Endodermal cell (in vitro differentiated cells): ENCODE results near the gene IGSF9B. TPM values are rescaled to one million over a fixed set of nuclear protein-coding genes. Genes with fewer than 3 reads are reported as not detected.

Source experiments
- DNase-seq: peaks from one replicate; pipeline ENCODE4 v3.0.0-alpha.2; 2017
- H3K27ac ChIP-seq: 2 replicates; pipeline ENCODE4 v1.5.1; 2013; ENCODE audit warnings: mild to moderate bottlenecking, low read depth, low read length, moderate library complexity
- H3K27me3 ChIP-seq: 2 replicates; pipeline ENCODE4 v1.6.1; 2013; ENCODE audit warnings: mild to moderate bottlenecking, low read length, moderate library complexity; ENCODE audit not compliant: insufficient read depth, control insufficient read depth, poor library complexity, severe bottlenecking
- H3K36me3 ChIP-seq: 2 replicates; pipeline ENCODE4 v1.7.0; 2013; ENCODE audit warnings: mild to moderate bottlenecking, low read length, moderate library complexity; ENCODE audit not compliant: control insufficient read depth, insufficient read depth
- H3K4me1 ChIP-seq: one replicate; pipeline ENCODE4 v1.7.0; 2013; ENCODE audit warnings: low read length; ENCODE audit not compliant: control insufficient read depth, insufficient read depth
- H3K4me3 ChIP-seq: 2 replicates; pipeline ENCODE4 v1.5.1; 2013; ENCODE audit warnings: mild to moderate bottlenecking, low read length, moderate library complexity
- H3K9ac ChIP-seq: 2 replicates; pipeline ENCODE4 v1.6.1; 2013; ENCODE audit warnings: mild to moderate bottlenecking, low read length, moderate library complexity; ENCODE audit not compliant: poor library complexity, severe bottlenecking; ENCODE audit errors: extremely low read depth
- H3K9me3 ChIP-seq: 2 replicates; pipeline ENCODE4 v1.6.1; 2013; ENCODE audit warnings: mild to moderate bottlenecking, low read length, moderate library complexity; ENCODE audit not compliant: control insufficient read depth
- H3K27ac Mint-ChIP-seq: 2 replicates; pipeline ENCODE4 v1.8.0; 2020; ENCODE audit warnings: mixed read lengths
- H3K27me3 Mint-ChIP-seq: 2 replicates; pipeline ENCODE4 v1.8.0; 2021; ENCODE audit warnings: mild to moderate bottlenecking, mixed read lengths; ENCODE audit not compliant: insufficient read depth
- H3K36me3 Mint-ChIP-seq: 2 replicates; pipeline ENCODE4 v1.8.0; 2020; ENCODE audit warnings: low read depth, mixed read lengths
- H3K4me1 Mint-ChIP-seq: 2 replicates; pipeline ENCODE4 v1.8.0; 2020; ENCODE audit warnings: mixed read lengths
- H3K4me3 Mint-ChIP-seq: 2 replicates; pipeline ENCODE4 v1.8.0; 2020; ENCODE audit warnings: mild to moderate bottlenecking, moderate library complexity, mixed read lengths
- H3K9me3 Mint-ChIP-seq: 2 replicates; pipeline ENCODE4 v1.8.0; 2020; ENCODE audit warnings: mild to moderate bottlenecking, mixed read lengths
- WGBS, 2 experiments: methylation state at CpG; one replicate each; pipeline versions ENCODE4 v1.1.5 to v1.1.7; 2013; ENCODE audit warnings: missing lambda C conversion rate in 2 of 2, mixed read lengths in 1 of 2; ENCODE audit not compliant: insufficient coverage in 1 of 2, insufficient read length in 1 of 2; 5-methylcytosine and 5-hydroxymethylcytosine counted together
- total RNA-seq, 2 donors: library from RNA; stranded (reverse); fragmentation: NEBNext Ultra II Directional in 1 of 2; extraction: Animal tissue kit (Norgen Biotek cat#: 25700) in 1 of 2; gene quantifications; 2 replicates in 1 of 2; 3 replicates in 1 of 2; pipeline ENCODE4 v1.2.1, GENCODE V29; 2021
- TF ChIP-seq, protein P1 (sequence below): fragments of 200-600 bp; sonication (generic); conservative IDR thresholded peaks from 2 replicates; pipeline ENCODE4 v1.5.0; 2021; ENCODE audit warnings: antibody characterized with exemption, mild to moderate bottlenecking

Gene IGSF9B
- total RNA-seq, 2 donors from 2014 or later: 14.1 to 23.0 TPM

DNA sequence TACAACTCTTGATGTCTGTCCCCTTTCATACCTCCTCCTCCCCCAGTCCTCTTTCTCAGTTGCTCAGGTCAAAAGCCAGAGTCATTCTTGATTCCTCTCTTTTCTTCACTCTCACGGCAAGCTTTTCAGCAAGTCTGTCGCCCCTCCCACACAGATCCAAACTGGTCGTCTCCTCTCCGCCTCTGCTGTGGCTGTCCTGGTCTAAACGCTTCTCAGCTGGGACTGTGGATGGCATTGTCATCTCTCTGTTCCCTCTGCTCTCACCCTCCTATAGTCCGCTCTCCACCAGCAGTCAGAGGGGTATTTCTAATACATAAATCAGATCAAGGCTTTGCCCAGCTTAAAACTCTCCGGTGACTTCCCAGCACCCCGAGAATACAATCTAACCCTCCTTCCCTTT lies 64.6 kb downstream of the IGSF9B start:
- Histone ChIP-seq H3K27me3 (no peaks in the 10 kb centered on the region), H3K4me3 (no peak overlapping the region), H3K36me3 (no peaks in the 10 kb centered on the region), H3K9me3 (no peaks in the 10 kb centered on the region), H3K9ac (no peak overlapping the region), H3K4me1 (no peaks in the 10 kb centered on the region), H3K27ac (no peak overlapping the region)
- 82 to 83% methylated on average over 8 of the region's 8 CpGs for WGBS, 2 experiments
- Mint-ChIP-seq H3K36me3 (no peaks in the 10 kb centered on the region), H3K9me3 (no peaks in the 10 kb centered on the region), H3K4me1 (peaks cover 4% of the 10 kb centered on the region), H3K27ac (no peak overlapping the region), H3K27me3 (peaks cover 13% of the 10 kb centered on the region), H3K4me3 (no peak overlapping the region)
- DNase-seq: peak; percentile 40
- TF ChIP-seq, protein P1, sequence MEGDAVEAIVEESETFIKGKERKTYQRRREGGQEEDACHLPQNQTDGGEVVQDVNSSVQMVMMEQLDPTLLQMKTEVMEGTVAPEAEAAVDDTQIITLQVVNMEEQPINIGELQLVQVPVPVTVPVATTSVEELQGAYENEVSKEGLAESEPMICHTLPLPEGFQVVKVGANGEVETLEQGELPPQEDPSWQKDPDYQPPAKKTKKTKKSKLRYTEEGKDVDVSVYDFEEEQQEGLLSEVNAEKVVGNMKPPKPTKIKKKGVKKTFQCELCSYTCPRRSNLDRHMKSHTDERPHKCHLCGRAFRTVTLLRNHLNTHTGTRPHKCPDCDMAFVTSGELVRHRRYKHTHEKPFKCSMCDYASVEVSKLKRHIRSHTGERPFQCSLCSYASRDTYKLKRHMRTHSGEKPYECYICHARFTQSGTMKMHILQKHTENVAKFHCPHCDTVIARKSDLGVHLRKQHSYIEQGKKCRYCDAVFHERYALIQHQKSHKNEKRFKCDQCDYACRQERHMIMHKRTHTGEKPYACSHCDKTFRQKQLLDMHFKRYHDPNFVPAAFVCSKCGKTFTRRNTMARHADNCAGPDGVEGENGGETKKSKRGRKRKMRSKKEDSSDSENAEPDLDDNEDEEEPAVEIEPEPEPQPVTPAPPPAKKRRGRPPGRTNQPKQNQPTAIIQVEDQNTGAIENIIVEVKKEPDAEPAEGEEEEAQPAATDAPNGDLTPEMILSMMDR: no peak

DNA sequence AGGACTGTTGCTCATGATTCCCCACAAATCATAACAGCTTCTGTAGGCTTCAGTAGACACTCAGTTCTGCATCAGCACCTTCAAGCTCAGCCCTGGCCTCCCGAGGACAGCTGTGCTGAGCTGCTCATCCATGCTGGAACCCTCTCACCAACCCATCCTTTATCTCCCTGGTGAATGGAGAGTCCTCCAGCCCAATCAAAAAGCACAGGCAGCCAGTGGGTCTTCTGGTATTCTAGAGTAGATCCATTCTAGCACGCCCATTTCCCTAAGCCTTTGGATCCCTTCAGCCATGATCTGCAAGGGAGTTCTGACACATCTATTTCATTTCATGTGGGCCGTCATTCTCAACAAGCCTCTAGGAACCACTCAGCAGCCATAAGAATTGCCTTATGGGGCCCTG lies 66.9 kb downstream of the IGSF9B start:
- TF ChIP-seq, protein P1: no peak
- Histone ChIP-seq H3K36me3 (no peaks in the 10 kb centered on the region), H3K4me1 (no peaks in the 10 kb centered on the region), H3K4me3 (no peak overlapping the region), H3K27me3 (no peaks in the 10 kb centered on the region), H3K27ac (no peak overlapping the region), H3K9me3 (no peaks in the 10 kb centered on the region), H3K9ac (no peak overlapping the region)
- H3K9me3 Mint-ChIP-seq: peaks cover 1% of the 10 kb centered on the region
- H3K36me3 Mint-ChIP-seq: no peaks in the 10 kb centered on the region
- no peak overlapping the region for H3K4me3 Mint-ChIP-seq
- H3K27me3 Mint-ChIP-seq: peaks cover 13% of the 10 kb centered on the region
- 86 to 94% methylated on average over 2 to 3 of the region's 3 CpGs for WGBS, 2 experiments
- peak; percentile 5 for DNase-seq
- H3K27ac Mint-ChIP-seq: no peak overlapping the region
- peaks cover 1% of the 10 kb centered on the region for H3K4me1 Mint-ChIP-seq

DNA sequence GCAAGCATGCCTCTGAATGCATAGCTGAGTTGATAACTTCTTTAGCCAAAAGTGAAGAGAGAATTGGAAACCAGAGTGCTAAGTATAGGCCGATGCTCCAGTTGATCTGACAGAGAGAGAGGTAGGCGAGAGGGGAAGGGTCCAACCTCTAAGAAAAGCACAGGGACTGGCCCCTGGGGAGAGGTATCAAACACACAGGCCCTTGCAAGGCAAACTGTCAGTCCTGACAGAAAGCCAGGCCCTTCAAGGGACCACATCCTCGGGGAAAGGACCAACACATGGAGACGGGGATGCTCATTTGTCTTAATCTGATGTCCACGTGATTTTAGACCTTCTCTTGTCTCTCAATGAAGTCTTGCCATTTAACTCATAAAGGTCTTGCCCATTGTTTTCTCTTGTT lies 67.6 kb downstream of the IGSF9B start:
- WGBS, 2 experiments: 86 to 90% methylated on average over 5 of the region's 5 CpGs
- Histone ChIP-seq H3K9me3 (no peaks in the 10 kb centered on the region), H3K36me3 (no peaks in the 10 kb centered on the region), H3K9ac (no peak overlapping the region), H3K4me3 (no peak overlapping the region), H3K27ac (no peak overlapping the region), H3K4me1 (no peaks in the 10 kb centered on the region), H3K27me3 (no peaks in the 10 kb centered on the region)
- Mint-ChIP-seq H3K4me1 (no peaks in the 10 kb centered on the region), H3K27ac (no peak overlapping the region), H3K27me3 (peaks cover 15% of the 10 kb centered on the region), H3K36me3 (no peaks in the 10 kb centered on the region), H3K9me3 (peaks cover 6% of the 10 kb centered on the region), H3K4me3 (no peak overlapping the region)
- peak; percentile 20 for DNase-seq
- TF ChIP-seq, protein P1: no peak
